ENCODE results near the gene RAB11FIP4. TPM values are rescaled to one million over a fixed set of nuclear protein-coding genes. Genes with fewer than 3 reads are reported as not detected.

RAB11FIP4 gene
- total RNA-seq, 1 experiment from 2014 or later: 15.1 TPM

DNA sequence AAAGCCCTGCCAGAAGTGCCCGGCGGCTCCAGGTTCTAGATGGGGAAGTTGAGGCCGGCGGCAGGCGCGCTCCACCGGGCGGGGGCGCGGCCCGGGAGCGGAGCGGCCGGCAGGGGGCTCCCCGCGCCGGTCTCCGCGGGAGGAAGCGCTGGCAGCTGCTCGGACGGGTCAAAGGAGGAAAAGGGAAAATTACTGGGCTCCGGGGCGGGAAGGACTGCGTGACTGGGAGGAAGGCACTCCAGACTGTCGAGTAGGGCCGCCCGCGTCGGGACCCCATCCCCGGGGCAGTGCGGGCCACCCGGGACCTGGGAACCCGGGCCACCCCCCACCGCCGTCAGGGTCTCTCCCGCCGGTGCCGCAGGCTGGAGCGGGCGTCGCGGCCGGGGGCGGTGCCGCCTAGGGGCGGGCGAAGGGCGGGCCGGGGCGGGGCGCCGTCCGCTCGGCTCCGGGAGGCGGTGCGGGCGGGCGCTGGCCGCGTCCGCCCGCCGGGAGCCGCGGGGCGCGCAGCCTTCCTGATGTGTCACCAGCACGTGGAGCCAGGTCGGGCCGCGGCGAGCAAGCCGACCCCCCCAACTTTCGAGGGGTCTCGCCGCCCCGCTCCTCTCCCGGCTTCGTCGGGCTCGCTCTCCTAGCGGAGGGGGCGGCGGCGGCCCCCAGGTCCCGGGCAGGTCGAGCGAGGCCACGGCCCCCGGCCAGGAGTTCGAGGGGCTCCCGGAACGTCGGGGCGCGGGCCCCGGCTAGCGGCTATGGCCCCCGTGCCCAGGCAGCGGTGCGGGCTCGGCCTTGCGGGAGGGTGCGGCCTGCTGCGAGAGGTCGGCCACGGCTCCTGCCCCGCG lies 167.5 kb downstream of the RAB11FIP4 start:
- peak overlapping the region; percentile 37 to 53 for H3K4me3 ChIP-seq (replicated peaks in 1 of 2; ENCODE audit: low read depth in 1 of 2, low read length in 2 of 2)
- TF ChIP-seq RAD21 (IDR thresholded peaks at IDR 0.05; ENCODE audit: low read depth) (peak; percentile 74), POLR2AphosphoS5 (IDR thresholded peaks at IDR 0.05; ENCODE audit: low read depth, low read length) (peak; percentile 80), EZH2phosphoT487 (IDR thresholded peaks at IDR 0.05; ENCODE audit: borderline replicate concordance) (no peak), ZFX (IDR thresholded peaks at IDR 0.05) (no peak; the same call in 1 of the 2 replicates), CEBPB (IDR thresholded peaks at IDR 0.05; ENCODE audit: low read depth) (no peak), ELF1 (IDR thresholded peaks at IDR 0.05; ENCODE audit: borderline replicate concordance, low read depth) (no peak), YY1 (IDR thresholded peaks at IDR 0.05; ENCODE audit: extremely low read depth, insufficient replicate concordance, low read depth, low read length) (peak; percentile 24), EGR1 (IDR thresholded peaks at IDR 0.05; ENCODE audit: low read depth) (peak; percentile 46; the same call in 1 of the 2 replicates)
- TF ChIP-seq, protein P1, sequence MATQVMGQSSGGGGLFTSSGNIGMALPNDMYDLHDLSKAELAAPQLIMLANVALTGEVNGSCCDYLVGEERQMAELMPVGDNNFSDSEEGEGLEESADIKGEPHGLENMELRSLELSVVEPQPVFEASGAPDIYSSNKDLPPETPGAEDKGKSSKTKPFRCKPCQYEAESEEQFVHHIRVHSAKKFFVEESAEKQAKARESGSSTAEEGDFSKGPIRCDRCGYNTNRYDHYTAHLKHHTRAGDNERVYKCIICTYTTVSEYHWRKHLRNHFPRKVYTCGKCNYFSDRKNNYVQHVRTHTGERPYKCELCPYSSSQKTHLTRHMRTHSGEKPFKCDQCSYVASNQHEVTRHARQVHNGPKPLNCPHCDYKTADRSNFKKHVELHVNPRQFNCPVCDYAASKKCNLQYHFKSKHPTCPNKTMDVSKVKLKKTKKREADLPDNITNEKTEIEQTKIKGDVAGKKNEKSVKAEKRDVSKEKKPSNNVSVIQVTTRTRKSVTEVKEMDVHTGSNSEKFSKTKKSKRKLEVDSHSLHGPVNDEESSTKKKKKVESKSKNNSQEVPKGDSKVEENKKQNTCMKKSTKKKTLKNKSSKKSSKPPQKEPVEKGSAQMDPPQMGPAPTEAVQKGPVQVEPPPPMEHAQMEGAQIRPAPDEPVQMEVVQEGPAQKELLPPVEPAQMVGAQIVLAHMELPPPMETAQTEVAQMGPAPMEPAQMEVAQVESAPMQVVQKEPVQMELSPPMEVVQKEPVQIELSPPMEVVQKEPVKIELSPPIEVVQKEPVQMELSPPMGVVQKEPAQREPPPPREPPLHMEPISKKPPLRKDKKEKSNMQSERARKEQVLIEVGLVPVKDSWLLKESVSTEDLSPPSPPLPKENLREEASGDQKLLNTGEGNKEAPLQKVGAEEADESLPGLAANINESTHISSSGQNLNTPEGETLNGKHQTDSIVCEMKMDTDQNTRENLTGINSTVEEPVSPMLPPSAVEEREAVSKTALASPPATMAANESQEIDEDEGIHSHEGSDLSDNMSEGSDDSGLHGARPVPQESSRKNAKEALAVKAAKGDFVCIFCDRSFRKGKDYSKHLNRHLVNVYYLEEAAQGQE (IDR thresholded peaks at IDR 0.05; ENCODE audit: low read depth): no peak
- TF ChIP-seq, protein P2, sequence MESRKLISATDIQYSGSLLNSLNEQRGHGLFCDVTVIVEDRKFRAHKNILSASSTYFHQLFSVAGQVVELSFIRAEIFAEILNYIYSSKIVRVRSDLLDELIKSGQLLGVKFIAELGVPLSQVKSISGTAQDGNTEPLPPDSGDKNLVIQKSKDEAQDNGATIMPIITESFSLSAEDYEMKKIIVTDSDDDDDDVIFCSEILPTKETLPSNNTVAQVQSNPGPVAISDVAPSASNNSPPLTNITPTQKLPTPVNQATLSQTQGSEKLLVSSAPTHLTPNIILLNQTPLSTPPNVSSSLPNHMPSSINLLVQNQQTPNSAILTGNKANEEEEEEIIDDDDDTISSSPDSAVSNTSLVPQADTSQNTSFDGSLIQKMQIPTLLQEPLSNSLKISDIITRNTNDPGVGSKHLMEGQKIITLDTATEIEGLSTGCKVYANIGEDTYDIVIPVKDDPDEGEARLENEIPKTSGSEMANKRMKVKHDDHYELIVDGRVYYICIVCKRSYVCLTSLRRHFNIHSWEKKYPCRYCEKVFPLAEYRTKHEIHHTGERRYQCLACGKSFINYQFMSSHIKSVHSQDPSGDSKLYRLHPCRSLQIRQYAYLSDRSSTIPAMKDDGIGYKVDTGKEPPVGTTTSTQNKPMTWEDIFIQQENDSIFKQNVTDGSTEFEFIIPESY (IDR thresholded peaks at IDR 0.05; ENCODE audit: extremely low read depth, insufficient replicate concordance, low read length): no peak
- TF ChIP-seq, protein P3, sequence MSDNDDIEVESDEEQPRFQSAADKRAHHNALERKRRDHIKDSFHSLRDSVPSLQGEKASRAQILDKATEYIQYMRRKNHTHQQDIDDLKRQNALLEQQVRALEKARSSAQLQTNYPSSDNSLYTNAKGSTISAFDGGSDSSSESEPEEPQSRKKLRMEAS (IDR thresholded peaks at IDR 0.05): peak; percentile 79
- TF ChIP-seq, protein P4, sequence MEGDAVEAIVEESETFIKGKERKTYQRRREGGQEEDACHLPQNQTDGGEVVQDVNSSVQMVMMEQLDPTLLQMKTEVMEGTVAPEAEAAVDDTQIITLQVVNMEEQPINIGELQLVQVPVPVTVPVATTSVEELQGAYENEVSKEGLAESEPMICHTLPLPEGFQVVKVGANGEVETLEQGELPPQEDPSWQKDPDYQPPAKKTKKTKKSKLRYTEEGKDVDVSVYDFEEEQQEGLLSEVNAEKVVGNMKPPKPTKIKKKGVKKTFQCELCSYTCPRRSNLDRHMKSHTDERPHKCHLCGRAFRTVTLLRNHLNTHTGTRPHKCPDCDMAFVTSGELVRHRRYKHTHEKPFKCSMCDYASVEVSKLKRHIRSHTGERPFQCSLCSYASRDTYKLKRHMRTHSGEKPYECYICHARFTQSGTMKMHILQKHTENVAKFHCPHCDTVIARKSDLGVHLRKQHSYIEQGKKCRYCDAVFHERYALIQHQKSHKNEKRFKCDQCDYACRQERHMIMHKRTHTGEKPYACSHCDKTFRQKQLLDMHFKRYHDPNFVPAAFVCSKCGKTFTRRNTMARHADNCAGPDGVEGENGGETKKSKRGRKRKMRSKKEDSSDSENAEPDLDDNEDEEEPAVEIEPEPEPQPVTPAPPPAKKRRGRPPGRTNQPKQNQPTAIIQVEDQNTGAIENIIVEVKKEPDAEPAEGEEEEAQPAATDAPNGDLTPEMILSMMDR (IDR thresholded peaks at IDR 0.05 in 2 of 3, conservative IDR thresholded peaks at IDR 0.05 in 1 of 3; ENCODE audit: borderline replicate concordance in 1 of 3, insufficient read depth in 1 of 3, low read depth in 2 of 3, low read length in 2 of 3): peak; percentile 54 to 79 (median 58)
- RAD21 ChIA-PET (ENCODE audit: low non-redundant PET in 1 of 2, low total read pairs in 2 of 2, uncharacterized antibody in 2 of 2, unreplicated experiment in 2 of 2): no interaction called here
- H3K27ac ChIP-seq (ENCODE audit: low read depth, low read length): peak overlapping the region; percentile 64; the same call in 1 of the 2 replicates
- H3K4me2 ChIP-seq (ENCODE audit: low read length): peak overlapping the region; percentile 82
- no TSS peak for BruUV-seq (replicated peaks)
- no peak overlapping the region for H2AFZ ChIP-seq (ENCODE audit: low read depth, low read length, poor library complexity, severe bottlenecking)
- ATAC-seq: peak; percentile 96
- peaks cover 0 to 8% of the 10 kb centered on the region in 2 experiments; a peak in 3 of 4 replicates for H3K4me1 ChIP-seq (ENCODE audit: control insufficient read depth in 1 of 2, insufficient read depth in 2 of 2, low read length in 2 of 2)
- intact Hi-C loops (cut with micrococcal nuclease): loop anchor here (1.0 to 5.0 kb wide), 2 partner anchors 283 to 343 kb away; partner anchors contain the start of gene UTP6
- CTCF ChIA-PET: interaction anchor here (2.2 to 3.2 kb wide), 2 partner anchors 272 to 283 kb away, joined by 5 to 28 read pairs; no protein-coding TSS in a partner anchor
- H3K9ac ChIP-seq (ENCODE audit: low read length): peak overlapping the region; percentile 63
- H3K9me2 ChIP-seq (ENCODE audit: insufficient read depth): no peaks in the 10 kb centered on the region
- POLR2A ChIA-PET: interaction anchor here (1.5 kb wide), 1 partner anchor 283 kb away, joined by 3 read pairs; no protein-coding TSS in a partner anchor
- no peaks in the 10 kb centered on the region for H3K79me2 ChIP-seq (ENCODE audit: insufficient read depth, low read length)
- H3K27me3 ChIP-seq (ENCODE audit: insufficient read depth, low read length): no peaks in the 10 kb centered on the region
- H3K9me3 ChIP-seq (ENCODE audit: control insufficient read depth in 1 of 2, insufficient read depth in 1 of 2, low read depth in 1 of 2, low read length in 2 of 2): no peaks in the 10 kb centered on the region
- no peaks in the 10 kb centered on the region for H4K20me1 ChIP-seq (ENCODE audit: insufficient read depth)
- DNase-seq (ENCODE audit: low read depth, low spot score): peak; percentile 42
- H3K36me3 ChIP-seq (ENCODE audit: control insufficient read depth in 1 of 2, insufficient read depth in 2 of 2, low read length in 2 of 2): no peaks in the 10 kb centered on the region

All from HCT116 (cell line).